ENCODE results near the gene FADS2.

DNA sequence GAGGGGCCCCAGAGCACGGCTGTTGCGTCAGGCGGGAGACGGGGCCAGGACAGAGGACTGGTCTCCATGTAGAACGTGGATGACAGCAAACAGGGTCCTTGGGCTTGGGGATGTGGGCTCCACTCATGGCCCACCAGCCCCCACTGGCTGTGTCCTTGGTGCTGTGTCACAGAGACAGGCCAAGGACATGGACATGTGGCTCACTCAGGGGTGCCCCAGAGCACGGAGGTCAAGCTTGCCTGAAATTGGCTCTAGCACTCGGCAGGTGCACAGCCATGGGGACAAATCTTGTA lies 14.4 kb downstream of the FADS2 start:
- TF ChIP-seq OSR1 (CRISPR knock-in tag; IDR thresholded peaks at IDR 0.05) (no peak), BACH2 (CRISPR knock-in tag; IDR thresholded peaks at IDR 0.05; ENCODE audit: borderline replicate concordance) (no peak), PATZ1 (CRISPR knock-in tag; IDR thresholded peaks at IDR 0.05; ENCODE audit: borderline replicate concordance) (no peak), ZNF70 (CRISPR knock-in tag; IDR thresholded peaks at IDR 0.05) (no peak), ARNTL (CRISPR knock-in tag; IDR thresholded peaks at IDR 0.05; ENCODE audit: borderline replicate concordance, low read depth) (no peak), SNAI2 (CRISPR knock-in tag; IDR thresholded peaks at IDR 0.05) (no peak), GLIS3 (CRISPR knock-in tag; IDR thresholded peaks at IDR 0.05) (no peak), TOX (CRISPR knock-in tag; IDR thresholded peaks at IDR 0.05; ENCODE audit: borderline replicate concordance) (no peak), ESRRG (CRISPR knock-in tag; IDR thresholded peaks at IDR 0.05) (no peak), ZFP30 (CRISPR knock-in tag; IDR thresholded peaks at IDR 0.05) (no peak), ZC3H10 (CRISPR knock-in tag; IDR thresholded peaks at IDR 0.05) (no peak)
- TF ChIP-seq, protein P1, sequence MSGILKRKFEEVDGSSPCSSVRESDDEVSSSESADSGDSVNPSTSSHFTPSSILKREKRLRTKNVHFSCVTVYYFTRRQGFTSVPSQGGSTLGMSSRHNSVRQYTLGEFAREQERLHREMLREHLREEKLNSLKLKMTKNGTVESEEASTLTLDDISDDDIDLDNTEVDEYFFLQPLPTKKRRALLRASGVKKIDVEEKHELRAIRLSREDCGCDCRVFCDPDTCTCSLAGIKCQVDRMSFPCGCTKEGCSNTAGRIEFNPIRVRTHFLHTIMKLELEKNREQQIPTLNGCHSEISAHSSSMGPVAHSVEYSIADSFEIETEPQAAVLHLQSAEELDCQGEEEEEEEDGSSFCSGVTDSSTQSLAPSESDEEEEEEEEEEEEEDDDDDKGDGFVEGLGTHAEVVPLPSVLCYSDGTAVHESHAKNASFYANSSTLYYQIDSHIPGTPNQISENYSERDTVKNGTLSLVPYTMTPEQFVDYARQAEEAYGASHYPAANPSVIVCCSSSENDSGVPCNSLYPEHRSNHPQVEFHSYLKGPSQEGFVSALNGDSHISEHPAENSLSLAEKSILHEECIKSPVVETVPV (CRISPR knock-in tag; IDR thresholded peaks at IDR 0.05) = no peak
